K562 (cell line): ENCODE data around the gene COL4A6. TPM values are rescaled to one million over a fixed set of nuclear protein-coding genes. Genes with fewer than 3 reads are reported as not detected.

Source experiments
- ATAC-seq: fragments of 200-7000 bp; cut with Tn5 transposase; 3 replicates; pipeline ENCODE4 v1.9.1; 2020; ENCODE audit warnings: moderate library complexity
- BruUV-seq: library from RNA; stranded (reverse); fragments of 400-500 nt; replicated peaks from 2 replicates; lab custom pipeline; 2021; lab: Mats Ljungman, UMichigan
- CTCF ChIA-PET: fragments of 300-600 bp; formaldehyde crosslinking; extraction: SDS; loops from one replicate; lab custom pipeline; 2021; ENCODE audit warnings: low intra/inter-chr PET ratio; lab: Yijun Ruan, JAX
- POLR2A ChIA-PET: fragments of 300-600, 350-650 bp; sonication (Branson Sonifier 250); formaldehyde crosslinking; extraction: SDS; loops from one replicate; lab custom pipeline; 2021; ENCODE audit warnings: antibody characterized with exemption, inconsistent platforms; lab: Yijun Ruan, JAX
- DNase-seq, 4 experiments: peaks; one replicate each; pipeline versions ENCODE4 v3.0.0 to v3.0.0-alpha.2; 2011 to 2018; ENCODE audit warnings: low spot score in 3 of 4, mixed read lengths in 3 of 4; ENCODE audit errors: extremely low read depth in 1 of 4
- FAIRE-seq: peaks from 2 replicates; lab custom pipeline; 2011; peaks lifted over from hg19 to GRCh38; lab: Jason Lieb, UNC
- H2AFZ ChIP-seq: 2 replicates; pipeline ENCODE4 v1.6.0; 2011; ENCODE audit warnings: low read depth, low read length, control low read depth, inconsistent platforms
- H3K27ac ChIP-seq: fragments of 200-600 bp; 3 replicates; pipeline ENCODE4 v1.8.0; 2011; ENCODE audit warnings: low read depth, mild to moderate bottlenecking, control low read depth, inconsistent platforms, low read length, moderate library complexity, mixed read lengths; ENCODE audit errors: extremely low read depth
- H3K27me3 ChIP-seq, 2 experiments: fragments of 300-600 bp in 1 of 2; 2 replicates in 1 of 2; 3 replicates in 1 of 2; pipeline versions ENCODE4 v1.6.0 to v1.8.0; 2011; ENCODE audit warnings: inconsistent platforms in 2 of 2, low read length in 2 of 2, mild to moderate bottlenecking in 1 of 2, mixed read lengths in 1 of 2, moderate library complexity in 1 of 2; ENCODE audit not compliant: control insufficient read depth in 2 of 2, insufficient read depth in 2 of 2
- H3K36me3 ChIP-seq: fragments of 300-600 bp; 3 replicates; pipeline ENCODE4 v1.8.0; 2011; ENCODE audit warnings: mild to moderate bottlenecking, low read length, inconsistent platforms; ENCODE audit not compliant: control insufficient read depth, insufficient read depth
- H3K4me1 ChIP-seq, 2 experiments: fragments of 200-600 bp in 1 of 2; replicated peaks in 1 of 2; 2 replicates in 1 of 2; 3 replicates in 1 of 2; pipeline versions ENCODE4 v1.5.1 to v1.8.0; 2011; ENCODE audit warnings: inconsistent platforms in 2 of 2, low read length in 2 of 2, mild to moderate bottlenecking in 1 of 2, mixed read lengths in 1 of 2, moderate library complexity in 1 of 2; ENCODE audit not compliant: control insufficient read depth in 2 of 2, insufficient read depth in 2 of 2
- H3K4me2 ChIP-seq: 2 replicates; pipeline ENCODE4 v1.6.1; 2011; ENCODE audit warnings: low read length, control low read depth, inconsistent platforms, mixed read lengths; ENCODE audit not compliant: insufficient read depth
- H3K4me3 ChIP-seq: fragments of 200-600 bp; sonication (generic), shearing (Covaris generic); 2 replicates; pipeline ENCODE4 v1.5.1; 2016; ENCODE audit warnings: control low read depth, inconsistent platforms
- H3K79me2 ChIP-seq: fragments of 200-600 bp; 3 replicates; pipeline ENCODE4 v1.8.0; 2011; ENCODE audit warnings: low read length, inconsistent platforms; ENCODE audit not compliant: control insufficient read depth, insufficient read depth
- H3K9ac ChIP-seq, 2 experiments: 2 replicates each; pipeline versions ENCODE4 v1.6.0 to v1.6.1; 2011; ENCODE audit warnings: low read depth in 2 of 2, low read length in 2 of 2, control low read depth in 1 of 2, inconsistent platforms in 1 of 2, mild to moderate bottlenecking in 1 of 2, mixed read lengths in 1 of 2; ENCODE audit not compliant: insufficient read depth in 1 of 2
- H3K9me1 ChIP-seq: one replicate; pipeline ENCODE4 v1.6.0; 2011; ENCODE audit warnings: inconsistent platforms, mild to moderate bottlenecking, low read length, moderate library complexity; ENCODE audit not compliant: control insufficient read depth, insufficient read depth
- H3K9me3 ChIP-seq: replicated peaks from 2 replicates; pipeline ENCODE4 v1.5.1; 2011; ENCODE audit warnings: low read depth, low read length, inconsistent platforms; ENCODE audit not compliant: control insufficient read depth, insufficient read depth
- H4K20me1 ChIP-seq: replicated peaks from 2 replicates; pipeline ENCODE4 v1.6.1; 2011; ENCODE audit warnings: low read length, inconsistent platforms, mixed read lengths; ENCODE audit not compliant: control insufficient read depth, insufficient read depth
- ATF7 ChIP-seq: fragments of 450-650 bp; IDR thresholded peaks from 2 replicates; pipeline ENCODE4 v1.7.1; 2014; ENCODE audit warnings: mild to moderate bottlenecking, moderate library complexity
- BRF1 ChIP-seq: IDR thresholded peaks from 3 replicates; pipeline ENCODE4 v1.6.1; 2011; ENCODE audit warnings: borderline replicate concordance, mild to moderate bottlenecking; ENCODE audit not compliant: insufficient read length; ENCODE audit errors: extremely low read depth
- CREB3 ChIP-seq: fragments of 450-650 bp; conservative IDR thresholded peaks from 2 replicates; pipeline ENCODE4 v1.6.1; 2016; ENCODE audit warnings: missing genetic modification characterization, low read depth, mild to moderate bottlenecking, missing compliant biosample characterization, moderate library complexity
- DLX4 ChIP-seq: fragments of 250-450 bp; sonication (Bioruptor Pico); IDR thresholded peaks from 2 replicates; pipeline ENCODE4 v1.6.1; 2021; ENCODE audit warnings: mild to moderate bottlenecking
- EGR1 ChIP-seq: fragments of 450-650 bp; conservative IDR thresholded peaks from 2 replicates; pipeline ENCODE4 v1.6.1; 2017; ENCODE audit warnings: mild to moderate bottlenecking
- HMGN3 ChIP-seq: IDR thresholded peaks from 2 replicates; pipeline ENCODE4 v1.6.1; 2011; ENCODE audit warnings: borderline replicate concordance, low read depth, mild to moderate bottlenecking, mixed read lengths, low read length; ENCODE audit not compliant: insufficient read length; ENCODE audit errors: extremely low read depth
- HNRNPUL1 ChIP-seq: fragments of 200-400 bp; formaldehyde crosslinking; IDR thresholded peaks from 2 replicates; pipeline ENCODE4 v1.6.1; 2017; ENCODE audit warnings: low read length
- NFYB ChIP-seq: IDR thresholded peaks from 2 replicates; pipeline ENCODE4 v1.6.1; 2011; ENCODE audit warnings: mild to moderate bottlenecking, moderate library complexity; ENCODE audit not compliant: insufficient read length; ENCODE audit errors: extremely low read depth
- NR4A1 ChIP-seq, 2 experiments: fragments of 250-450 bp in 1 of 2; fragments of 450-650 bp in 1 of 2; sonication (Bioruptor Pico) in 1 of 2; IDR thresholded peaks; 2 replicates each; pipeline versions ENCODE4 v1.4.0 to v1.6.1; 2016 to 2020; ENCODE audit warnings: mild to moderate bottlenecking in 2 of 2, missing compliant biosample characterization in 1 of 2, missing genetic modification characterization in 1 of 2, moderate library complexity in 1 of 2
- SIRT6 ChIP-seq: IDR thresholded peaks from one replicate; pipeline ENCODE4 v1.6.1; 2012; ENCODE audit warnings: low read depth, mild to moderate bottlenecking, control low read depth, inconsistent platforms, low read length, moderate library complexity
- SMARCC2 ChIP-seq: fragments of 450-650 bp; IDR thresholded peaks from 2 replicates; pipeline ENCODE4 v1.6.1; 2017; ENCODE audit warnings: antibody characterized with exemption, moderate library complexity, mild to moderate bottlenecking, low read depth
- THRAP3 ChIP-seq: fragments of 450-650 bp; IDR thresholded peaks from 2 replicates; pipeline ENCODE4 v1.6.1; 2016; ENCODE audit warnings: mild to moderate bottlenecking, inconsistent platforms, borderline replicate concordance
- ZNF232 ChIP-seq: sonication (generic); formaldehyde crosslinking; IDR thresholded peaks from 2 replicates; pipeline ENCODE4 v1.8.0; 2022; ENCODE audit warnings: mild to moderate bottlenecking, missing genetic modification reagents
- WGBS: fragments of 100-300 bp; shearing (Covaris generic); methylation state at CpG from one replicate; pipeline ENCODE4 v1.1.6; 2016; ENCODE audit warnings: low coverage, mixed read lengths; ENCODE audit not compliant: insufficient coverage; ENCODE audit errors: missing lambda C conversion rate; 5-methylcytosine and 5-hydroxymethylcytosine counted together
- in situ Hi-C: fragments of 300-500 bp; cut with MboI; formaldehyde crosslinking; loops from 4 replicates; pipeline ENCODE4 v1.15.0; 2018; ENCODE audit warnings: inconsistent platforms, mixed read lengths
- intact Hi-C: fragments of 100-400 bp; cut with micrococcal nuclease; formaldehyde crosslinking; loops from 2 replicates; pipeline ENCODE4 v1.14.2; 2022
- polyA plus RNA-seq, 8 experiments: library from polyadenylated mRNA; depleted of rRNA in 4 of 8; stranded (reverse) in 5 of 8; unstranded in 3 of 8; fragments of >200 nt; fragmentation: Nextera tagmentation in 2 of 8; fragmentation: Illumina TruSeq in 1 of 8; extraction: Ambion mirVana in 2 of 8; extraction: Trizol in 1 of 8; gene quantifications; 2 replicates each; pipeline versions ENCODE4 v1.2.1 to v1.2.3, GENCODE V29; 2011 to 2014; ENCODE audit warnings: inconsistent platforms in 1 of 8, missing spikeins in 1 of 8
- total RNA-seq, 7 experiments: library from RNA; depleted of rRNA in 6 of 7; stranded (reverse); fragments of >200 nt in 6 of 7; fragmentation: Illumina TruSeq in 2 of 7; extraction: Trizol in 2 of 7; gene quantifications; 2 replicates each; pipeline versions ENCODE4 v1.2.1 to v1.2.3, GENCODE V29; 2011 to 2021; ENCODE audit warnings: low replicate concordance in 1 of 7

Gene COL4A6
- total and polyA plus RNA-seq, 9 of the 15 experiments (the other 6 are each of a cell fraction or from before 2014, with no cell fraction given), result 0.02 to 0.05 TPM; not detected in 7

- BruUV-seq, result no TSS peak
- Histone ChIP-seq H4K20me1 (no peaks in the 10 kb centered on the region), H3K4me1 (no peaks in the 10 kb centered on the region), H3K79me2 (no peaks in the 10 kb centered on the region), H3K27ac (no peak overlapping the region), H3K9me1 (no peaks in the 10 kb centered on the region), H2AFZ (no peak overlapping the region), H3K4me2 (no peak overlapping the region), H3K9me3 (no peaks in the 10 kb centered on the region), H3K9ac (no peak overlapping the region), H3K4me3 (no peak overlapping the region), H3K27me3 (no peaks in the 10 kb centered on the region), H3K36me3 (no peaks in the 10 kb centered on the region)
- FAIRE-seq (no peak), DNase-seq (no peak), ATAC-seq (no peak)
- WGBS, result 0% methylated on average over 2 of the region's 2 CpGs
- intact Hi-C loops, result no loop called here
- CTCF ChIA-PET, result no interaction called here
- TF ChIP-seq EGR1 (no peak), HMGN3 (no peak), CREB3 (tag) (no peak), DLX4 (no peak), ATF7 (no peak), ZNF232 (CRISPR knock-in tag) (no peak), NR4A1 (CRISPR knock-in tag; IDR thresholded peaks at IDR 0.05) (no peak), NR4A1 (tag; IDR thresholded peaks at IDR 0.05) (no peak), BRF1 (no peak), SMARCC2 (no peak), SIRT6 (no peak), THRAP3 (no peak), NFYB (no peak), HNRNPUL1 (no peak)
- POLR2A ChIA-PET, result no interaction called here
- in situ Hi-C loops, result no loop called here
Measured at GRCh38 chrX:108299101-108299591, 139.1 kb downstream of the COL4A6 start.
